A549 (cell line): ENCODE results near the gene KCNN2. TPM values are rescaled to one million over a fixed set of nuclear protein-coding genes. Genes with fewer than 3 reads are reported as not detected.
"Not testable (repeated sequence)": the region's sequence is repeated elsewhere in the genome, so short reads cannot be mapped to it uniquely, and the experiment has no call there.

ENCODE experiments used
- ATAC-seq, 2 experiments: fragments of 200-7000 bp in 1 of 2; fragments of >200 bp in 1 of 2; cut with Nextera tagmentation in 1 of 2; cut with Tn5 transposase in 1 of 2; 3 replicates each; pipeline versions ENCODE4 v1.8.0 to v1.9.1; 2018 to 2020; ENCODE audit warnings: mild to moderate bottlenecking in 1 of 2, moderate library complexity in 1 of 2
- CTCF ChIA-PET: fragments of 300-600 bp; sonication (Branson Sonifier 250); formaldehyde crosslinking; extraction: SDS; loops from one replicate; lab custom pipeline; 2021; ENCODE audit warnings: antibody characterized with exemption, inconsistent platforms; lab: Yijun Ruan, JAX
- POLR2A ChIA-PET: fragments of 350-600 bp; formaldehyde crosslinking; extraction: SDS; loops from one replicate; lab custom pipeline; 2021; ENCODE audit warnings: antibody characterized with exemption, inconsistent platforms; lab: Yijun Ruan, JAX
- DNase-seq, 2 experiments: peaks; one replicate each; pipeline versions ENCODE4 v3.0.0 to v3.0.0-alpha.2; 2011 to 2016; ENCODE audit warnings: low read depth in 1 of 2, low spot score in 1 of 2
- FAIRE-seq: peaks from 2 replicates; lab custom pipeline; 2011; peaks lifted over from hg19 to GRCh38; lab: Jason Lieb, UNC
- H3K27ac ChIP-seq, 2 experiments: fragments of >200 bp; sonication (Bioruptor Twin); formaldehyde crosslinking; 3 replicates each; pipeline ENCODE4 v1.5.1; 2016 to 2017
- H3K4me1 ChIP-seq: fragments of >200 bp; sonication (Bioruptor Twin); formaldehyde crosslinking; 3 replicates; pipeline ENCODE4 v1.6.1; 2016
- H3K4me2 ChIP-seq: fragments of >200 bp; sonication (Bioruptor Twin); formaldehyde crosslinking; 3 replicates; pipeline ENCODE4 v1.6.1; 2016
- H3K4me3 ChIP-seq: fragments of >200 bp; sonication (Bioruptor Twin); formaldehyde crosslinking; 3 replicates; pipeline ENCODE4 v1.5.1; 2016
- H3K9me3 ChIP-seq: fragments of >200 bp; sonication (Bioruptor Twin); formaldehyde crosslinking; 3 replicates; pipeline ENCODE4 v1.6.1; 2016
- CBX8 ChIP-seq: fragments of 200-600 bp; sonication (generic); IDR thresholded peaks from 2 replicates; pipeline ENCODE4 v1.6.1; 2016
- CEBPB ChIP-seq, 2 experiments: fragments of >200 bp in 1 of 2; sonication (Bioruptor Twin) in 1 of 2; formaldehyde crosslinking in 1 of 2; IDR thresholded peaks; 2 replicates each; pipeline ENCODE4 v1.6.1; 2012 to 2016
- EHMT2 ChIP-seq: fragments of 200-600 bp; sonication (generic); IDR thresholded peaks from 2 replicates; pipeline ENCODE4 v1.6.1; 2016; ENCODE audit warnings: antibody characterized with exemption, low read depth, mild to moderate bottlenecking, moderate library complexity
- FOXS1 ChIP-seq: fragments of 250-450 bp; sonication (Bioruptor Pico); IDR thresholded peaks from 2 replicates; pipeline ENCODE4 v1.5.0; 2020; ENCODE audit warnings: mild to moderate bottlenecking, moderate library complexity
- GATA3 ChIP-seq: IDR thresholded peaks from 2 replicates; pipeline ENCODE4 v1.6.1; 2012; ENCODE audit warnings: borderline replicate concordance
- HEYL ChIP-seq: fragments of 250-450 bp; sonication (Bioruptor Pico); IDR thresholded peaks from 2 replicates; pipeline ENCODE4 v1.8.0; 2021; ENCODE audit warnings: mild to moderate bottlenecking, moderate library complexity
- JUN ChIP-seq, 2 experiments: fragments of >200 bp; sonication (Bioruptor Twin); formaldehyde crosslinking; IDR thresholded peaks; 2 replicates in 1 of 2; 3 replicates in 1 of 2; pipeline ENCODE4 v1.6.1; 2016 to 2017
- KDM1A ChIP-seq: fragments of 200-600 bp; sonication (generic); IDR thresholded peaks from 2 replicates; pipeline ENCODE4 v1.6.1; 2016; ENCODE audit warnings: low read depth, mild to moderate bottlenecking
- MAFK ChIP-seq: fragments of 450-650 bp; IDR thresholded peaks from 2 replicates; pipeline ENCODE4 v1.6.1; 2014; ENCODE audit not compliant: partially characterized antibody
- MAZ ChIP-seq: fragments of 150-350 bp; IDR thresholded peaks from 2 replicates; pipeline ENCODE4 v1.6.1; 2014; ENCODE audit warnings: antibody characterized with exemption, low read depth, low read length, borderline replicate concordance
- MYC ChIP-seq: IDR thresholded peaks from 2 replicates; pipeline ENCODE4 v1.6.1; 2012; ENCODE audit warnings: mild to moderate bottlenecking, inconsistent platforms, low read length, improper control_type of control experiment, borderline replicate concordance
- NPAS2 ChIP-seq: fragments of 250-450 bp; sonication (Bioruptor Pico); IDR thresholded peaks from 2 replicates; pipeline ENCODE4 v1.8.0; 2022; ENCODE audit warnings: mild to moderate bottlenecking, moderate library complexity, borderline replicate concordance
- NR3C1 ChIP-seq: fragments of >200 bp; sonication (Bioruptor Twin); formaldehyde crosslinking; IDR thresholded peaks from 3 replicates; pipeline ENCODE4 v1.6.1; 2017
- POLR2AphosphoS2 ChIP-seq: conservative IDR thresholded peaks from 2 replicates; pipeline ENCODE4 v1.6.1; 2012; ENCODE audit warnings: low read length, improper control_type of control experiment, inconsistent platforms
- RAD21 ChIP-seq, 2 experiments: fragments of >200 bp in 1 of 2; sonication (Bioruptor Twin) in 1 of 2; formaldehyde crosslinking in 1 of 2; IDR thresholded peaks in 1 of 2; conservative IDR thresholded peaks in 1 of 2; 2 replicates in 1 of 2; 3 replicates in 1 of 2; pipeline ENCODE4 v1.6.1; 2012 to 2018; ENCODE audit warnings: inconsistent platforms in 1 of 2
- TFCP2L1 ChIP-seq: fragments of 250-450 bp; sonication (Bioruptor Pico); IDR thresholded peaks from 2 replicates; pipeline ENCODE4 v1.5.0; 2021; ENCODE audit warnings: mild to moderate bottlenecking
- TP53 ChIP-seq: fragments of 250-450 bp; sonication (Bioruptor Pico); IDR thresholded peaks from 2 replicates; pipeline ENCODE4 v1.5.0; 2021; ENCODE audit warnings: mild to moderate bottlenecking, moderate library complexity
- ZNF302 ChIP-seq: fragments of 250-450 bp; sonication (Bioruptor Pico); IDR thresholded peaks from 2 replicates; pipeline ENCODE4 v1.9.0; 2021; ENCODE audit warnings: inconsistent platforms, mild to moderate bottlenecking, moderate library complexity
- ZSCAN20 ChIP-seq: fragments of 250-450 bp; sonication (Bioruptor Pico); IDR thresholded peaks from 2 replicates; pipeline ENCODE4 v1.8.0; 2022; ENCODE audit warnings: mild to moderate bottlenecking, moderate library complexity
- WGBS: methylation state at CpG from one replicate; pipeline ENCODE4 v1.1.6; 2017; ENCODE audit errors: missing lambda C conversion rate; 5-methylcytosine and 5-hydroxymethylcytosine counted together
- polyA plus RNA-seq, 4 experiments: library from polyadenylated mRNA; depleted of rRNA in 3 of 4; stranded (reverse); fragments of >200 nt; fragmentation: RNase III in 1 of 4; extraction: RNeasy Plus Mini Kit Qiagen cat#74134 plus additional on column Dnase treatment in 1 of 4; gene quantifications; 2 replicates in 3 of 4; 3 replicates in 1 of 4; pipeline ENCODE4 v1.2.3, GENCODE V29; 2011 to 2017
- TF ChIP-seq, protein P1 (sequence below): IDR thresholded peaks from 2 replicates; pipeline ENCODE4 v1.6.1; 2012
- TF ChIP-seq, protein P2 (sequence below): IDR thresholded peaks from 2 replicates; pipeline ENCODE4 v1.6.1; 2012; ENCODE audit warnings: low read depth, borderline replicate concordance
- TF ChIP-seq, protein P3 (sequence below): fragments of 150-350 bp; IDR thresholded peaks from 2 replicates; pipeline ENCODE4 v1.6.1; 2014; ENCODE audit warnings: low read depth, mild to moderate bottlenecking, low read length

The KCNN2 gene
- polyA plus RNA-seq, 2 of the 4 experiments (the other 2 are of a cell fraction) = 0.04 to 0.06 TPM

DNA sequence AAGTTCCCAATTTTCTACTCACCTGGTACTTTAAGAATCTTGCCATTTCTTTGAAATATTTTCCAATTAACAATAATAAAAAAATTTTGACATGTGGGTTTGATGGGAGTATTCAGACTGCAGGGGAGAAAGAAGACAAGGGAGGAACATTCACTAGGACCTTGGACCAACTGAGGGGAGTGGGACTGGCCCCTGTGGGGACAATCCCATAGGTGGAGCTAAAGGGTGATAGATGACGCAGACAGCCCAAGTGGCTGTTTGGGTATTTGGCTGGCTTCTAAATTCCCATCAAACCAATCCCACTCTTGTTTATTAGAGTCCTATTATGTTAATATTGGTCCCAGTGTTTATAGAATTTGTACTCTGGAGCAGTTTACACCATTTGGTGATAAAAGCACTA is 65.3 kb downstream of the KCNN2 start:
- WGBS = 19% methylated on average over 1 of the region's 1 CpG
- TF ChIP-seq MYC (no peak), JUN (IDR thresholded peaks at IDR 0.05) (no peak), KDM1A (no peak), CEBPB (IDR thresholded peaks at IDR 0.05) (no peak), TFCP2L1 (no peak), EHMT2 (no peak)
- TF ChIP-seq, protein P1, sequence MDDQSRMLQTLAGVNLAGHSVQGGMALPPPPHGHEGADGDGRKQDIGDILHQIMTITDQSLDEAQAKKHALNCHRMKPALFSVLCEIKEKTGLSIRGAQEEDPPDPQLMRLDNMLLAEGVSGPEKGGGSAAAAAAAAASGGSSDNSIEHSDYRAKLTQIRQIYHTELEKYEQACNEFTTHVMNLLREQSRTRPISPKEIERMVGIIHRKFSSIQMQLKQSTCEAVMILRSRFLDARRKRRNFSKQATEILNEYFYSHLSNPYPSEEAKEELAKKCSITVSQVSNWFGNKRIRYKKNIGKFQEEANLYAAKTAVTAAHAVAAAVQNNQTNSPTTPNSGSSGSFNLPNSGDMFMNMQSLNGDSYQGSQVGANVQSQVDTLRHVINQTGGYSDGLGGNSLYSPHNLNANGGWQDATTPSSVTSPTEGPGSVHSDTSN = no peak
- ChIA-PET POLR2A (no interaction called here), CTCF (interaction anchor here (1.3 kb wide), 1 partner anchor 20 kb away, joined by 3 read pairs; no protein-coding TSS in a partner anchor)
- no peak overlapping the region for H3K4me3 ChIP-seq
- ATAC-seq (no peak), FAIRE-seq (no peak), DNase-seq (no peak)
- H3K27ac ChIP-seq = no peak overlapping the region
- no peaks in the 10 kb centered on the region for H3K4me1 ChIP-seq
- no peak overlapping the region for H3K4me2 ChIP-seq
- no peaks in the 10 kb centered on the region for H3K9me3 ChIP-seq

DNA sequence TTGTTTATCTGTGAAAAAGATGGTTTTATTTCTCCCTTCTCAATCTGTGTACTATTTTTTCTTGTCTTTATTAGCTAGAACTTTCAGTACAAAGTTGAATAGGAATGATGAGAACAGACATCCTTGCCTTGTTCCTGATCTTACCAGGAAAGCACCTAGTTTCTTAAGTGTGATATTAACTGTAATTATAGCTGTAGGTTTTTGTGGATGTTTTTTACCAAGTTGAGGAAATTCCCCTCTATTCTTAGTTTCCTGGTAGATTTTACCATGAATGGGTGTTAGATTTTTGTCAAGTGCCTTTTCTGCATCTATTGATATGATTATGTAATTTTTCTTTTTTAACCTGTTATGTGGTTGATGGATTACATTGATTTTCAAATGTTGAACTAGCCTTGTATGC is 68.7 kb downstream of the KCNN2 start:
- Histone ChIP-seq H3K4me2 (no peak overlapping the region), H3K4me3 (no peak overlapping the region), H3K9me3 (no peaks in the 10 kb centered on the region), H3K4me1 (no peaks in the 10 kb centered on the region), H3K27ac (no peak overlapping the region)
- TF ChIP-seq KDM1A (no peak), GATA3 (no peak), TP53 (CRISPR knock-in tag) (no peak), HEYL (CRISPR knock-in tag) (no peak), CBX8 (no peak), FOXS1 (CRISPR knock-in tag) (no peak), CEBPB (IDR thresholded peaks at IDR 0.05) (no peak), POLR2AphosphoS2 (no peak), ZSCAN20 (no peak), MYC (no peak), TFCP2L1 (no peak), JUN (IDR thresholded peaks at IDR 0.05) (no peak), MAZ (no peak), NR3C1 (no peak), MAFK (no peak), ZNF302 (no peak), NPAS2 (CRISPR knock-in tag) (no peak), RAD21 (conservative IDR thresholded peaks at IDR 0.05 in 1 of 2, IDR thresholded peaks at IDR 0.05 in 1 of 2) (no peak)
- TF ChIP-seq, protein P2, sequence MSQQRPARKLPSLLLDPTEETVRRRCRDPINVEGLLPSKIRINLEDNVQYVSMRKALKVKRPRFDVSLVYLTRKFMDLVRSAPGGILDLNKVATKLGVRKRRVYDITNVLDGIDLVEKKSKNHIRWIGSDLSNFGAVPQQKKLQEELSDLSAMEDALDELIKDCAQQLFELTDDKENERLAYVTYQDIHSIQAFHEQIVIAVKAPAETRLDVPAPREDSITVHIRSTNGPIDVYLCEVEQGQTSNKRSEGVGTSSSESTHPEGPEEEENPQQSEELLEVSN = no peak
- TF ChIP-seq, protein P3, sequence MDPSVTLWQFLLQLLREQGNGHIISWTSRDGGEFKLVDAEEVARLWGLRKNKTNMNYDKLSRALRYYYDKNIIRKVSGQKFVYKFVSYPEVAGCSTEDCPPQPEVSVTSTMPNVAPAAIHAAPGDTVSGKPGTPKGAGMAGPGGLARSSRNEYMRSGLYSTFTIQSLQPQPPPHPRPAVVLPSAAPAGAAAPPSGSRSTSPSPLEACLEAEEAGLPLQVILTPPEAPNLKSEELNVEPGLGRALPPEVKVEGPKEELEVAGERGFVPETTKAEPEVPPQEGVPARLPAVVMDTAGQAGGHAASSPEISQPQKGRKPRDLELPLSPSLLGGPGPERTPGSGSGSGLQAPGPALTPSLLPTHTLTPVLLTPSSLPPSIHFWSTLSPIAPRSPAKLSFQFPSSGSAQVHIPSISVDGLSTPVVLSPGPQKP = no peak
- CTCF ChIA-PET = no interaction called here
- ATAC-seq (no peak), DNase-seq (no peak), FAIRE-seq (peak; percentile 18)
- POLR2A ChIA-PET = no interaction called here

DNA sequence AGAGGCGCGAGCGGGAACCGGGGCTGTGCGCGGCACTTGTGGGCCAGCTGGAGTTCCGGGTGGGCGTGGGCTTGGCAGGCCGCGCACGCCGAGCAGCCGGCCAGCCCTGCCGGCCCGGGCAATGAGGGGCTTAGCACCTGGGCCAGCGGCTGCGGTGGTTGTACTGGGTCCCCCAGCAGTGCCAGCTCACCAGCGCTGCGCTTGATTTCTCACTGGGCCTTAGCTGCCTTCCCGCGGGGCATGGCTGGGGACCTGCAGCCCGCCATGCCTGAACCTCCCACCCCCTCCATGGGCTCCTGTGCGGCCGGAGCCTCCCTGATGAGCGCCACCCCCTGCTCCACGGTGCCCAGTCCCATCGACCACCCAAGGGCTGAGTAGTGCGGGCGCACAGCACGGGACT is 70.8 kb downstream of the KCNN2 start:
- H3K4me3 ChIP-seq, DNase-seq, H3K9me3 ChIP-seq, H3K27ac ChIP-seq, H3K4me1 ChIP-seq, ATAC-seq, H3K4me2 ChIP-seq, FAIRE-seq, POLR2A ChIA-PET: not testable (repeated sequence)
- WGBS = 33% methylated on average over 3 of the region's 30 CpGs
- CTCF ChIA-PET = interaction anchor here (0.6 to 1.2 kb wide), 2 partner anchors 17 to 695 kb away, joined by 3 read pairs; no protein-coding TSS in a partner anchor
